Duodenal mucosa (tissue), 2 donors: ENCODE measurements around the gene FRMD4B.

ENCODE experiments used
- H3K27ac ChIP-seq: one replicate; pipeline ENCODE4 v1.7.0; 2013; ENCODE audit warnings: low read depth, low read length
- H3K27me3 ChIP-seq, 2 donors: one replicate each; pipeline ENCODE4 v1.7.0; 2013; ENCODE audit warnings: low read length in 2 of 2, control low read depth in 1 of 2; ENCODE audit not compliant: insufficient read depth in 2 of 2, control insufficient read depth in 1 of 2
- H3K36me3 ChIP-seq, 2 donors: one replicate each; pipeline ENCODE4 v1.7.0; 2013; ENCODE audit warnings: low read length in 2 of 2, control low read depth in 1 of 2; ENCODE audit not compliant: insufficient read depth in 2 of 2, control insufficient read depth in 1 of 2
- H3K4me1 ChIP-seq, 2 donors: one replicate each; pipeline ENCODE4 v1.7.0; 2013; ENCODE audit warnings: low read length in 2 of 2, control low read depth in 1 of 2; ENCODE audit not compliant: insufficient read depth in 2 of 2, control insufficient read depth in 1 of 2
- H3K4me3 ChIP-seq, 2 donors: one replicate each; pipeline ENCODE4 v1.7.0; 2013; ENCODE audit warnings: low read length in 2 of 2, low read depth in 1 of 2
- H3K9ac ChIP-seq, 2 donors: one replicate each; pipeline ENCODE4 v1.7.0; 2013; ENCODE audit warnings: low read length in 2 of 2, low read depth in 1 of 2
- H3K9me3 ChIP-seq, 2 donors: one replicate each; pipeline ENCODE4 v1.7.0; 2013; ENCODE audit warnings: low read length in 2 of 2, control low read depth in 1 of 2; ENCODE audit not compliant: control insufficient read depth in 1 of 2

Gene FRMD4B

DNA sequence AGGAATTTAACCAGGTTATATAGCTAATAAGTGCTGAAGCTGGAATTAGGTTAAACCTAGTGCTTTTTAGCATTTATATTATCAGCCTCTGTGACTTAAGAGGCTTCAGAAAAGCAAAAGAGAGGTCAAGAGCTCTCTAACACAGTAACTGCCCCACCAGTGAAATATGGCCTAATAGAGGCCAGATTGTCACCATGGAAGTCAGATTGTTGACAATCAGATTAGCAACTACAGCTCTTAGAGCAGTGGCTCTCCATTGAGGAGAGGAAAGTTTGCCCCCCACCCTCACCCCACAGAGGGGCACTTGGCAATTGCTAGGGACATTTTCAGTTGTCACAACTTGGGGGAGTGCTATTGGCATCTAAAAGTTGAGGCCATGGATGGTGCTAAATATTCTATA, 240.2 kb downstream of the FRMD4B start:
- Histone ChIP-seq H3K9me3 (no peaks in the 10 kb centered on the region), H3K4me1 (no peaks in the 10 kb centered on the region), H3K27ac (no peak overlapping the region), H3K27me3 (no peaks in the 10 kb centered on the region), H3K36me3 (no peaks in the 10 kb centered on the region), H3K4me3 (no peak overlapping the region), H3K9ac (no peak overlapping the region)

DNA sequence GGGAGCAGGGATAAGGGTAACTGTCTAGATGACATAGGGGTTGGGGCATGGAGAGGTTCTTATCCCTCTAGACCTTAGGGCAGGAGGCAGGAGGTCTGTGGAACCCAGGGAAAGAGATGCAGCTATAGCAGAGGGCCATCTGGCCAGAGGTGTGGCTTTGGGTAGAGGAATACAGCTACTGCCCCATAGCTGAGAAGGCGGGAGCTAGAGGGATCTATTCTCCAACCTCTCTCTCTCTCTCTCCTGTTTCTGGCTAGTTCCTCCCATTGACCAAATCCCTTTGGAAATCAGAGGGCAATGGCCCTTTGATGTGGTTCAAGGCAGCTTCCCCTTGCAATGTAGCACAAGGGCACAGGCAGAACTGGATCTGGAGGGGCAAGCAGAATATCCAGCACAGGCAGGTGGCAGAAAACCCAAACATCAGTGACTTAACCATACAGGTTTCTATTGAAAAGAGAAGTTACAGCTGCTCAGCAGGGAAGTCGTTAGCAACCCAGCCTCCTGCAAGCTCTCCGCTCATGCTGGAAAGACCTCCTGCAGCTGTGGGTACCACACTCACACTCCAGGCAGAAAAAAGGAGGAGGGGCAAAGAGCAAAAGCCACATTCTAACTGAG, 241.2 kb downstream of the FRMD4B start:
- no peak overlapping the region for H3K9ac ChIP-seq
- H3K36me3 ChIP-seq, result no peaks in the 10 kb centered on the region
- no peaks in the 10 kb centered on the region for H3K4me1 ChIP-seq
- H3K27ac ChIP-seq, result no peak overlapping the region
- no peak overlapping the region for H3K4me3 ChIP-seq
- H3K9me3 ChIP-seq, result no peaks in the 10 kb centered on the region
- H3K27me3 ChIP-seq, result no peaks in the 10 kb centered on the region

DNA sequence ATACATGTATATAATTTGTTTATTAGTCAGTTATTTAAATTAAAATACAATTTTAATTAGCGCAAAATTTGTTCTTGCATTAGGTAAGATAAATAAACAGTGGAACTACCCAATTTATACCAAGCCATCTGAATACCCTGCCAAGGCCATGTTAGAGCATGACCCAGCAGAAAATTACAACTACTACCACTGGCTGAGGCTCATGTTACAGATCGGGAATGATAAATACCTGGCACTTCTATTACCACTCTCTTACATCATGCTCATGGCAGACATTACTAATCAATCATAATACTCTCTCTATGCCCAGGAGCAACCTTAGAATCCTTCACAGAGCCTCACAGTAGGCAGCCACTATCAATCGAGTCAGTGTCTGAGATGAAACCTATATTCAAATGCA, 242.3 kb downstream of the FRMD4B start:
- H3K4me3 ChIP-seq, result no peak overlapping the region
- no peaks in the 10 kb centered on the region for H3K36me3 ChIP-seq
- no peaks in the 10 kb centered on the region for H3K9me3 ChIP-seq
- H3K9ac ChIP-seq, result no peak overlapping the region
- H3K4me1 ChIP-seq, result no peaks in the 10 kb centered on the region
- H3K27ac ChIP-seq, result no peak overlapping the region
- H3K27me3 ChIP-seq, result no peaks in the 10 kb centered on the region

DNA sequence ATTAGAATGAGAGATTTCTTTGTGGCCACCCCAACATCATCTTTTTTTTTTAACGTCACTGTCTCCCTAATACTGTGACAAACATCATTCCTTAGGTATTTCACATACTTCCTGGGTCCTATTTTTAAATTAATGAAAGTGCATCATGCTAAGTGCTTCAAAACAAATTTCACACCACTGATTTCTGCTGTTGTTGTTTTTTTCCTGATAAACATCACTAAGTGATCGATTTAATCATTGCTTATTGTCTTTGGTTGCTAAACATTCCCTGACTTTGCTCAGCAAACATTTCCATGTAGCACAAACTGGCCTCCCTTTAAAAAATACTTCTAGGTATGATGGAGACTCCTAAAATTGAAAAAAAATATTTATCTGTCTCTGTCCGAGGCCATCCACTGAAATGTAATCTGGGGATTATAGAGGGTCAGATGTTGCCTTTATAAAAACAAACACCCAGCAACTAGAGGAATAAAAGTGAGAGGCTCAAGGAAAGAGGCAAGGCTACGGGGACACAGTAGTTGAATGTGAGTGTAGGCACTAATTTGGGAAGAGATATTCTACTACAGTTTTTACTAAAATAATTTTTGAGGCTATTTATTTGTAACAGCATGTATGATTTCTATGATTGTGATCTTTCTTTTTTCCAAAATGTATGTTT, 243.0 kb downstream of the FRMD4B start:
- H3K4me3 ChIP-seq, result no peak overlapping the region
- H3K36me3 ChIP-seq, result no peaks in the 10 kb centered on the region
- no peak overlapping the region for H3K27ac ChIP-seq
- no peaks in the 10 kb centered on the region for H3K4me1 ChIP-seq
- no peaks in the 10 kb centered on the region for H3K9me3 ChIP-seq
- H3K27me3 ChIP-seq, result no peaks in the 10 kb centered on the region
- H3K9ac ChIP-seq, result no peak overlapping the region

DNA sequence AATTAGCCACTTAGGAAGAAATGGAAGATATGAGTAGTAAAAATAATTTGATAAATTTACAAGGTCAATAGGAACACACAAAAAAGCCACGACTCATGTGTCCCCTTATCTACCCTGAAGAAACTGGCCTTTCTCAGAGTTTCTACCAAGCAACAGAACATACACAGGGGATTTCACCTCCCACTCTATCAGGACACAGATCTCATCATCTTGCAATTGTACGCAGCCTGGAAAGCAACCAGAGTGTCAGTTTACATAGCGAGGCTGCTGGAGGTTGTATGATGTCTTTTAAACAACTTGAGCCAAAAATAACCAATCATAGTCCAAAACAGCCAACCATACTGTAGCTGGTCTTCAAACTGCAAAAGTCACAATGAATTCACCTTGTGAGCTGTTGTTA, 243.8 kb downstream of the FRMD4B start:
- Histone ChIP-seq H3K27me3 (no peaks in the 10 kb centered on the region), H3K4me1 (no peaks in the 10 kb centered on the region), H3K36me3 (no peaks in the 10 kb centered on the region), H3K27ac (no peak overlapping the region), H3K4me3 (no peak overlapping the region), H3K9me3 (no peaks in the 10 kb centered on the region), H3K9ac (no peak overlapping the region)

DNA sequence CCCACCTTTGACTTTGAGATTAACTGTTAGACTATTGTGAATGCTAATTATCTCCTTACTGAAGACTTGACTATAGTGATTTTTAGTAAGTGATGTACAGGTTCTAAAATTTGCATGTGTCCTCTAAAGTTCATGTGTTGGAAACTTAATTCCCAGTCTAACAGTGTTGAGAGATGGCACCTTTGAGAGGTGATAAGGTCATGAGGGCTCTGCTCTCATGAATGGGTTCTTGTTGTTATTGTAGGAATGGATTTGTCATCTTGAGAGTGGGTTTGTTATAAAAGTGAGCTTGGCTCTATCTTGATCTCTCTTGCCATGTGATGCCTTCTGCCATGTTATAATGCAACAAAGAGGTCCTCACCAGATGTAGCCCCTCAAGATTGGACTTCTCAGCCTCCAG, 244.6 kb downstream of the FRMD4B start:
- no peak overlapping the region for H3K9ac ChIP-seq
- no peak overlapping the region for H3K4me3 ChIP-seq
- H3K27ac ChIP-seq, result no peak overlapping the region
- H3K9me3 ChIP-seq, result no peaks in the 10 kb centered on the region
- H3K27me3 ChIP-seq, result no peaks in the 10 kb centered on the region
- no peaks in the 10 kb centered on the region for H3K36me3 ChIP-seq
- no peaks in the 10 kb centered on the region for H3K4me1 ChIP-seq

DNA sequence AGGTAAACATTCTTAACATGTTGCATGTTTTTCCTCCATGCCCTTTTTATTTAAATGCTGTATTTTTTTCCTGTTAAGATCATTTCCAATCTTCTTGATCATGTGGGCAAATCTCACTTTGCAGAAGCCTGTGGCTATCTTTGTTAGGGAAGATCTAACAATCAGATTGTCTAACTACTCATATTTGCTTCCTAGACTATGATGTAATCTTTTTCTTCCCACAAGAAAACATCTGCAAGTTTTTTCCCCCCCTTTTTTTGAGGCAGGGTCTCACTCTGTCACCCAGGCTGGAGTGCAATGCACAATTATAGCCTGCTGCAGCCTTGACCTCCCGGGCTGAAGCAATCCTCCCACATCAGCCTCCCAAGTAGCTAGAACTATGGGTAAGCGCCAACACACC, 248.5 kb downstream of the FRMD4B start:
- H3K27me3 ChIP-seq, result no peaks in the 10 kb centered on the region
- no peaks in the 10 kb centered on the region for H3K9me3 ChIP-seq
- H3K4me3 ChIP-seq, result no peak overlapping the region
- H3K36me3 ChIP-seq, result no peaks in the 10 kb centered on the region
- H3K27ac ChIP-seq, result no peak overlapping the region
- no peaks in the 10 kb centered on the region for H3K4me1 ChIP-seq
- H3K9ac ChIP-seq, result no peak overlapping the region

DNA sequence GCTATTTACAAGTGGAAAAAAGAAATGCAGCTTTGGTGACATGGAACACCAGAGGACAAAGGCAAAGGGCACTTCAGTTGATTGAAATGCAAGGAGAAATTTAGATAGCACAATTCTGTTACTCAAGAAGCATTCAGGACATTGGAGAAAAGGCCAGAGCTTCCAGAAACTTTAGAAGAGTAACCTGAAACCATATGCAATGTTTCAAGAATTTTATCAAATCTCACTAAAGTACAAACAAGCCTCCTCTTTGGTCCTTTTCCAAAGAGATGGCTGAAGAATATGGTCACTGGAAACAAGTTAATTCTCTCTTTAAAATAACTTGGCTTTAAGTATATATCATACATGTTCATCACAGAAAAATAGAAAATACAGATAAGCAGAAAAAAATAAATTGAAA, 248.9 kb downstream of the FRMD4B start:
- H3K9ac ChIP-seq, result no peak overlapping the region
- no peaks in the 10 kb centered on the region for H3K36me3 ChIP-seq
- no peaks in the 10 kb centered on the region for H3K27me3 ChIP-seq
- H3K27ac ChIP-seq, result no peak overlapping the region
- H3K9me3 ChIP-seq, result no peaks in the 10 kb centered on the region
- H3K4me3 ChIP-seq, result no peak overlapping the region
- H3K4me1 ChIP-seq, result no peaks in the 10 kb centered on the region

DNA sequence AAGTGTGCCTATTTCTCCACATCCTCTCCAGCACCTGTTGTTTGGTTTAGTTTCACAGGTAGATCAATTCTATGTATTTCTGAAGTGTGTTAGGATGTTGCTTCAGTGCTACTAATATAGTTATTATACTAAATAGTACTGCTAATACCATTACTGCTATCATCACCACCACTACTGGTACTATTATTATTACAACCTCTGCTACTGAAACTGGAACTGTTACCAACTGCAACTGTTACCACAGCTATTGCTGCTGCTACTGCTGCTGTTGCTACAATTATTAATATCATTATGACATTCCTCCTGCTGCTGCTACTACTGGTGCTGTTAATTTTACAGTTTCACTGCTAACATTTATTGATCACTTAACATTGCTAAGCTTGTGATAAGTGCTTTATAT, 255.2 kb downstream of the FRMD4B start:
- no peaks in the 10 kb centered on the region for H3K27me3 ChIP-seq
- no peaks in the 10 kb centered on the region for H3K9me3 ChIP-seq
- H3K36me3 ChIP-seq, result no peaks in the 10 kb centered on the region
- no peak overlapping the region for H3K9ac ChIP-seq
- H3K4me1 ChIP-seq, result no peaks in the 10 kb centered on the region
- no peak overlapping the region for H3K27ac ChIP-seq
- no peak overlapping the region for H3K4me3 ChIP-seq

DNA sequence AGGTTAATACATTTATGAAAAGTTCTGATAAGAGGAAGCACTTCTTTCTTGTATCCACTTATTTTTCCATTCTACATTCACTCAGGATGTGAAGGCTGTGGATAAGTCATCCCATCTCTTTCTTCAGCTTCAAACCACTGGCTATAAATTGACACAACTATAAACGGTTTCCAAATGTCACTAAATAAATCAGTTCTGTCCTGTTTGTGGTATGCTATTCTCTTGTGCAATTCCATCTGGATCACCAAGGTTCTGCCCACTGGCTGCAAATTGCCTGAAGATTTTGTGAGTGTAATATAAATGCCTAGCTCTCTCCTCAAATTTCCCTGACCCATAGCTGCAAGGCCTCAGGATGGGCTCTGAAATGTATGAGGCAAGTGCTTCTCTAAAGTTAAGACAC, 256.4 kb downstream of the FRMD4B start:
- no peak overlapping the region for H3K9ac ChIP-seq
- no peaks in the 10 kb centered on the region for H3K27me3 ChIP-seq
- no peaks in the 10 kb centered on the region for H3K36me3 ChIP-seq
- H3K9me3 ChIP-seq, result no peaks in the 10 kb centered on the region
- no peak overlapping the region for H3K27ac ChIP-seq
- H3K4me1 ChIP-seq, result no peaks in the 10 kb centered on the region
- H3K4me3 ChIP-seq, result no peak overlapping the region
